ENCODE measurements around the gene NABP1. TPM values are rescaled to one million over a fixed set of nuclear protein-coding genes. Genes with fewer than 3 reads are reported as not detected.

Gene NABP1
- total and polyA plus RNA-seq, 10 of the 15 experiments (the other 5 are each of a cell fraction or from before 2014, with no cell fraction given): 22.9 to 65.7 (median 39.9) TPM

- no peak for TF ChIP-seq REST (IDR thresholded peaks at IDR 0.05; ENCODE audit: low read depth, low read length)
- TF ChIP-seq CUX1 (IDR thresholded peaks at IDR 0.05; ENCODE audit: insufficient replicate concordance, low read depth, low read length): peak; percentile 9
- no peak for TF ChIP-seq CHD4 (IDR thresholded peaks at IDR 0.05)
- TF ChIP-seq ZBTB11 (CRISPR knock-in tag; IDR thresholded peaks at IDR 0.05): no peak
- TF ChIP-seq IKZF2 (IDR thresholded peaks at IDR 0.05): peak; percentile 79 to 91
- TF ChIP-seq SP1 (IDR thresholded peaks at IDR 0.05; ENCODE audit: low read depth, low read length): peak; percentile 57
- TF ChIP-seq POLR2A (IDR thresholded peaks at IDR 0.05; ENCODE audit: low read depth, low read length): 0 out of 2 replicates have a peak, but pooled peaks have one; percentile 24
- no peak for TF ChIP-seq NFYB (IDR thresholded peaks at IDR 0.05; ENCODE audit: insufficient read depth, low read depth, low read length)
- no peak for TF ChIP-seq PBX3 (IDR thresholded peaks at IDR 0.05; ENCODE audit: insufficient replicate concordance, low read depth, low read length)
- TF ChIP-seq SMAD1 (IDR thresholded peaks at IDR 0.05; ENCODE audit: low read depth, partially characterized antibody): no peak
- no peak for TF ChIP-seq FOXK2 (IDR thresholded peaks at IDR 0.05)
- TF ChIP-seq MTA2 (IDR thresholded peaks at IDR 0.05; ENCODE audit: low read depth): peak; percentile 85
These were observed 1.9 kb upstream of the NABP1 start (continued) for GRCh38 chr2:191675807-191676721.
